Measurements from ENCODE around the gene DUSP7. TPM values are rescaled to one million over a fixed set of nuclear protein-coding genes. Genes with fewer than 3 reads are reported as not detected.

DUSP7 gene
- total RNA-seq, 1 experiment from 2014 or later, result 16.6 TPM

GRCh38 chr3:52020796-52021195 is 35.6 kb downstream of the DUSP7 start:
- H3K9me3 ChIP-seq (ENCODE audit: control insufficient read depth in 1 of 2, insufficient read depth in 1 of 2, low read depth in 1 of 2, low read length in 2 of 2), result no peaks in the 10 kb centered on the region
- no peaks in the 10 kb centered on the region for H3K79me2 ChIP-seq (ENCODE audit: insufficient read depth, low read length)
- H4K20me1 ChIP-seq (ENCODE audit: insufficient read depth), result no peaks in the 10 kb centered on the region
- H3K36me3 ChIP-seq (ENCODE audit: control insufficient read depth in 1 of 2, insufficient read depth in 2 of 2, low read length in 2 of 2), result no peaks in the 10 kb centered on the region
- H3K4me1 ChIP-seq (ENCODE audit: control insufficient read depth in 1 of 2, insufficient read depth in 2 of 2, low read length in 2 of 2), result peaks cover 5 to 16% of the 10 kb centered on the region in 2 experiments; a peak in 3 of 4 replicates
- no peaks in the 10 kb centered on the region for H3K9me2 ChIP-seq (ENCODE audit: insufficient read depth)
- no peak for TF ChIP-seq SP1 (IDR thresholded peaks at IDR 0.05; ENCODE audit: low read depth)
- TF ChIP-seq MAX (IDR thresholded peaks at IDR 0.05), result no peak
- TF ChIP-seq SRF (IDR thresholded peaks at IDR 0.05; ENCODE audit: low read depth), result no peak
- no peak for TF ChIP-seq EGR1 (IDR thresholded peaks at IDR 0.05; ENCODE audit: low read depth)
- TF ChIP-seq, protein P1, sequence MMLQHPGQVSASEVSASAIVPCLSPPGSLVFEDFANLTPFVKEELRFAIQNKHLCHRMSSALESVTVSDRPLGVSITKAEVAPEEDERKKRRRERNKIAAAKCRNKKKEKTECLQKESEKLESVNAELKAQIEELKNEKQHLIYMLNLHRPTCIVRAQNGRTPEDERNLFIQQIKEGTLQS (IDR thresholded peaks at IDR 0.05), result no peak
- TF ChIP-seq RAD21 (IDR thresholded peaks at IDR 0.05; ENCODE audit: low read depth), result no peak
- TF ChIP-seq ZNF274 (IDR thresholded peaks at IDR 0.05; ENCODE audit: low read depth, low read length), result no peak
- no peak for TF ChIP-seq ZFX (IDR thresholded peaks at IDR 0.05)
- no peak for TF ChIP-seq ZBTB33 (IDR thresholded peaks at IDR 0.05; ENCODE audit: extremely low read depth, insufficient replicate concordance, low read length)
- no peak for TF ChIP-seq JUND (IDR thresholded peaks at IDR 0.05)
- TF ChIP-seq, protein P2, sequence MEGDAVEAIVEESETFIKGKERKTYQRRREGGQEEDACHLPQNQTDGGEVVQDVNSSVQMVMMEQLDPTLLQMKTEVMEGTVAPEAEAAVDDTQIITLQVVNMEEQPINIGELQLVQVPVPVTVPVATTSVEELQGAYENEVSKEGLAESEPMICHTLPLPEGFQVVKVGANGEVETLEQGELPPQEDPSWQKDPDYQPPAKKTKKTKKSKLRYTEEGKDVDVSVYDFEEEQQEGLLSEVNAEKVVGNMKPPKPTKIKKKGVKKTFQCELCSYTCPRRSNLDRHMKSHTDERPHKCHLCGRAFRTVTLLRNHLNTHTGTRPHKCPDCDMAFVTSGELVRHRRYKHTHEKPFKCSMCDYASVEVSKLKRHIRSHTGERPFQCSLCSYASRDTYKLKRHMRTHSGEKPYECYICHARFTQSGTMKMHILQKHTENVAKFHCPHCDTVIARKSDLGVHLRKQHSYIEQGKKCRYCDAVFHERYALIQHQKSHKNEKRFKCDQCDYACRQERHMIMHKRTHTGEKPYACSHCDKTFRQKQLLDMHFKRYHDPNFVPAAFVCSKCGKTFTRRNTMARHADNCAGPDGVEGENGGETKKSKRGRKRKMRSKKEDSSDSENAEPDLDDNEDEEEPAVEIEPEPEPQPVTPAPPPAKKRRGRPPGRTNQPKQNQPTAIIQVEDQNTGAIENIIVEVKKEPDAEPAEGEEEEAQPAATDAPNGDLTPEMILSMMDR (IDR thresholded peaks at IDR 0.05 in 2 of 3, conservative IDR thresholded peaks at IDR 0.05 in 1 of 3; ENCODE audit: borderline replicate concordance in 1 of 3, insufficient read depth in 1 of 3, low read depth in 2 of 3, low read length in 2 of 3), result no peak
- TF ChIP-seq EZH2phosphoT487 (IDR thresholded peaks at IDR 0.05; ENCODE audit: borderline replicate concordance), result no peak
- TF ChIP-seq CEBPB (IDR thresholded peaks at IDR 0.05; ENCODE audit: low read depth), result no peak
- TF ChIP-seq TCF7L2 (IDR thresholded peaks at IDR 0.05; ENCODE audit: borderline replicate concordance, extremely low read depth, insufficient read depth, insufficient read length), result no peak
- no peak for TF ChIP-seq EZH2 (IDR thresholded peaks at IDR 0.05)
- ChIA-PET RAD21 (ENCODE audit: low non-redundant PET in 1 of 2, low total read pairs in 2 of 2, uncharacterized antibody in 2 of 2, unreplicated experiment in 2 of 2) (no interaction called here), CTCF (no interaction called here), POLR2A (no interaction called here)
- H3K27me3 ChIP-seq (ENCODE audit: insufficient read depth, low read length), result no peaks in the 10 kb centered on the region
- H3K9ac ChIP-seq (ENCODE audit: low read length), result no peak overlapping the region
- BruUV-seq (replicated peaks), result no TSS peak
- DNase-seq (ENCODE audit: low read depth, low spot score) (no peak), ATAC-seq (no peak)
- intact Hi-C loops (cut with micrococcal nuclease), result no loop called here
- H3K4me2 ChIP-seq (ENCODE audit: low read length), result no peak overlapping the region
- no peak overlapping the region for H3K27ac ChIP-seq (ENCODE audit: low read depth, low read length)
- H3K4me3 ChIP-seq (replicated peaks in 1 of 2; ENCODE audit: low read depth in 1 of 2, low read length in 2 of 2), result no peak overlapping the region
- H2AFZ ChIP-seq (ENCODE audit: low read depth, low read length, poor library complexity, severe bottlenecking), result no peak overlapping the region

Measured in HCT116 (cell line).